Activated CD8-positive, alpha-beta memory T cell treated with anti-CD3 and anti-CD28 coated beads, Interleukin-2, amount 10 ng/mL, durations not matched to agents 7 days and 5 days (primary cell): ENCODE results near the gene MAT2A. TPM values are rescaled to one million over a fixed set of nuclear protein-coding genes. Genes with fewer than 3 reads are reported as not detected.
"Not testable (repeated sequence)": the region's sequence is repeated elsewhere in the genome, so short reads cannot be mapped to it uniquely, and the experiment has no call there.

Source experiments
- ATAC-seq: fragments of 150-1000 bp; cut with Tn5 transposase; one replicate; pipeline ENCODE4 v1.10.0; 2021; ENCODE audit warnings: moderate library complexity
- CTCF ChIA-PET: fragments of 350-600 bp; sonication (Branson Sonifier 250); formaldehyde crosslinking; loops from one replicate; lab custom pipeline; 2021; ENCODE audit warnings: antibody characterized with exemption; lab: Charles Lee
- DNase-seq: peaks from one replicate; pipeline ENCODE4 v3.0.0-alpha.2; 2020
- H3K27ac Mint-ChIP-seq: one replicate; pipeline ENCODE4 v1.8.0; 2021; ENCODE audit warnings: mild to moderate bottlenecking, mixed read lengths
- H3K27me3 Mint-ChIP-seq: one replicate; pipeline ENCODE4 v1.8.0; 2021; ENCODE audit warnings: mixed read lengths
- H3K36me3 Mint-ChIP-seq: one replicate; pipeline ENCODE4 v1.8.0; 2021; ENCODE audit warnings: mild to moderate bottlenecking, mixed read lengths
- H3K4me1 Mint-ChIP-seq: one replicate; pipeline ENCODE4 v1.8.0; 2021; ENCODE audit warnings: mixed read lengths
- H3K4me3 Mint-ChIP-seq: one replicate; pipeline ENCODE4 v1.8.0; 2021; ENCODE audit warnings: mild to moderate bottlenecking, moderate library complexity, mixed read lengths
- H3K9me3 Mint-ChIP-seq: one replicate; pipeline ENCODE4 v1.8.0; 2022; ENCODE audit warnings: low read depth, mixed read lengths
- total RNA-seq, 2 experiments: library from RNA; stranded (reverse); gene quantifications; one replicate each; pipeline ENCODE4 v1.2.3, GENCODE V29; 2021

MAT2A gene
- total RNA-seq, 2 experiments from 2014 or later = 271 to 336 TPM

DNA sequence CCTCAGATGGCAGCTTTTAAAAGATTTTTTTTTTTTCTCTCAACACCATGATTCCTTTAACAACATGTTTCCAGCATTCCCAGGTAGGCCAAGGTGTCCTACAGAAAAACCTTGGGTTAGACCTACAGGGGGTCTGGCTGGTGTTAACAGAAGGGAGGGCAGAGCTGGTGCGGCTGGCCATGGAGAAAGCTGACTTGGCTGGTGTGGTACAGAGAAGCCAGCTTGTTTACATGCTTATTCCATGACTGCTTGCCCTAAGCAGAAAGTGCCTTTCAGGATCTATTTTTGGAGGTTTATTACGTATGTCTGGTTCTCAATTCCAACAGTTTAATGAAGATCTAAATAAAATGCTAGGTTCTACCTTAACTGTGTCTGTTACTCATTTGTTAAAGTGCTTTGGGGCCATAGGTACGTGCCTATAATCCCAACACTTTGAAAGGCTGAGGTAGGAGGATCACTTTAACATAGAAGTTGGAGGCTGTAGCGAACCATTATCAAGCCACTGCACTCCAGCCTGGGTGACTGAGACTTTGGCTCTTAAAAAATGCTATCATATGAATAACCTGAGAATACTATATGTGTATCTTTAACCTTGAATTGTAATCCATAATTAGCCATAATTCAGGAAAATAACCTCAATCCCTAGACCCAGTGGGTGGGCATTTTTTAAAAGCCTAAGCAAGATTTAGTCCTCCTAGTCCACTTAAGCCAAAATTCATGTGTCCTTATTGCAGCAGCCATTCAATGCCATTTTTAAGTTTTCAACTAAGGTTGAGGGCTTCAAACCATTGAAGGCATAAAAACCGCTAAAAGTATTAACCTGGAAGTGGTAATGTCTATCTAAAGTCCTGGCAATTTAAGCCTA is 6.2 kb downstream of the MAT2A start:
- not testable (repeated sequence) for H3K4me3 Mint-ChIP-seq, H3K27me3 Mint-ChIP-seq, H3K9me3 Mint-ChIP-seq, DNase-seq, ATAC-seq, H3K27ac Mint-ChIP-seq
- CTCF ChIA-PET = interaction anchor here (1.2 to 22.1 kb wide), 2 partner anchors 11 to 116 kb away, joined by 4 to 458 read pairs; partner anchors contain the start of gene SH2D6
- Mint-ChIP-seq H3K4me1 (peaks cover 37% of the 10 kb centered on the region), H3K36me3 (peaks cover 56% of the 10 kb centered on the region)

DNA sequence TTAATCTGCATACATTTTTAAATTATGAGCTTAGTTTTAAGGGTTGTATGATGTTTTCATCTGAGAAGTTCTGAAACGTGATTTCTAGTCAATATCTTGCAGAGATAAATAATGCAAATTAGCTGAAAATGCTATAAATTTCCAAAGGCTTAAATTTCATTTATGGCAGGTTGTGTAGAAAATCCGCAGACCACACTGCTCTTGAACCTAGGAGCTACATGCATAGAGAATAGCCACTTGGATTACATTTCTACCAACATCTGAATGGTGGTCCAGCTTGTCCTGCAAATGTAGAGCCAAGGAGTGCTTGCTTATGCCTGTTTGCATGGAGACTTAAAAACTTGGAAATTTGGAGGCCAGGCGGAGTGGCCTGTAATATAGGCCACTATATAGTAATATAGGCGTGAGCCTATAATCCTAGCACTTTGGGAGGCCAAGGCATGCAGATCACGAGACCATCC is 6.8 kb downstream of the MAT2A start:
- peaks cover 51% of the 10 kb centered on the region for H3K36me3 Mint-ChIP-seq
- H3K27me3 Mint-ChIP-seq = no peaks in the 10 kb centered on the region
- no peak overlapping the region for H3K4me3 Mint-ChIP-seq
- DNase-seq (no peak), ATAC-seq (no peak)
- H3K27ac Mint-ChIP-seq = no peak overlapping the region
- H3K9me3 Mint-ChIP-seq = no peaks in the 10 kb centered on the region
- H3K4me1 Mint-ChIP-seq = peaks cover 33% of the 10 kb centered on the region
- CTCF ChIA-PET = interaction anchor here (1.2 to 22.1 kb wide), 2 partner anchors 10 to 117 kb away, joined by 4 to 458 read pairs; partner anchors contain the start of gene SH2D6

DNA sequence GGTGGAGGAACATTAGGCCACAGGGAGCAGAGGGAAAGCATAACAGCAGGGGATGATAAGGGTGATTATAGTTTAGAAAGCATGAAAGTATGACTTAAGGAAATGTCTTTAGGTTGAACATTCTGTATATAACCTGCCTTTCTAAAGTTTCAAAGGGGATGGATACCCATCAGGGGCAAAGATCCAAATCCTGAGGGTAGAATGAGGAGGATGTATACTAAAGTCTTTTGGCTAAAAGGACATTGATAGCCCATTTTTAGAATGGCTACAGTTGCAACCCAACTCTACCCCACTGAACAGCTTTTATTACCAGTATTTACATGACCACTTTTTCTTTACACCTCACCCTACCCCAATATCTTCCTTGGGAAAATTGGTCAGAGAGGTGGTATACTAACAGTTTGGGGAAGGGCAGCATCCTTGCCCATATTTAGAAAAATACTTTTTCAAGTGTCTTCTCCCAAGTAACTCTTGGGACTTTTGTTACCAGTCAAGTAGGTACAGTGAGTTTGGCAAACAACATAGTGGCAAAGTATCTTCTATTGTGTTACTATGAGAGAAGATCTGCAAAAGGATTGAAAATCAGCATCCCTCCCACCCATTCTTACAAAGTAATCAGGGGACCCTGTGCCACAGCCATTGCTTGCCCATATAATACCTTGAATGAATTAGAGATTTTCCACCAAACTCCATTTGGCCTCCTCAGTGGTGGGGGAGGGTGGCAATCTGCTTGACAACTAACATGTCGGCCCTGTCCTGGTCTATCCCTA is 8.3 kb downstream of the MAT2A start:
- peaks cover 18% of the 10 kb centered on the region for H3K4me1 Mint-ChIP-seq
- H3K9me3 Mint-ChIP-seq = no peaks in the 10 kb centered on the region
- no peak overlapping the region for H3K4me3 Mint-ChIP-seq
- H3K27ac Mint-ChIP-seq = peak overlapping the region; percentile 52
- no peak for ATAC-seq
- H3K36me3 Mint-ChIP-seq = peaks cover 41% of the 10 kb centered on the region
- H3K27me3 Mint-ChIP-seq = no peaks in the 10 kb centered on the region
- CTCF ChIA-PET = interaction anchor here (1.2 to 22.1 kb wide), 2 partner anchors 89 to 118 kb away, joined by 4 to 458 read pairs; partner anchors contain the start of gene SH2D6
- DNase-seq = no peak

DNA sequence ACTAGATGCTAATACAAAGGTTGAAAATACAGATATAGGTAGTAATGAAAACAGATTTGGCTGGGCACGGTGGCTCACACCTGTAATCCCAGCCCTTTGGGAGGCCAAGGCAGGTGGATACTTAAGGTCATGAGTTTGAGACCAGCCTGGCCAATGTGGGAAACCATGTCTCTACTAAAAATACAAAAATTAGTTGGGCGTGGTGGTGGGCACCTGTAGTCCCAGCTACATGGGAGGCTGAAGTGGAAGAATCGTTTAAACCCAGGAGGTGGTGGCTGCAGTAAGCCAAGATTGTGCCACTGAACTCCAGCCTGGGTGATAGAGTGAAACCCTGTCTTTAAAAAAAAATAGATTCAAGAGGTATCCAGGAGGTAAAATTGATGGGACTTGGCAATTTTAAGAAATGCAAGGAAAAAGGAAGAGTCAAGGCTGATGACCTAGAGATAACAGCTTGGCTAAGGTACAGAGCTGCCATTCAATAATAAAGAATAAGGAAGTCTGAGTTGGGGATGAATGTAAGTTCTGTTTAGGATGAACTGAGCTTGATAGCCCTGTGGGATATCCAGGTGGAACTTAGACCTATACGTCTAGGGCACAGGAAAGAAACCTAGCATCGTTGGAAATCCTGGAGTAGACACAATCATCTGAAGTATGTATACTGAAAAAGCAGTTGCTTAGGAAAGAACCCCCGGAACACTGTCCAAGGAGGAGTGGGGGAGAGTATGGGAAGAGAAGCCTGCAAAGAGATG is 9.1 kb downstream of the MAT2A start:
- Mint-ChIP-seq H3K4me3 (no peak overlapping the region), H3K4me1 (peaks cover 11% of the 10 kb centered on the region), H3K9me3 (no peaks in the 10 kb centered on the region), H3K36me3 (peaks cover 35% of the 10 kb centered on the region), H3K27me3 (no peaks in the 10 kb centered on the region), H3K27ac (peak overlapping the region; percentile 61)
- CTCF ChIA-PET = interaction anchor here (0.8 to 22.1 kb wide), 6 partner anchors 8 to 193 kb away, joined by 3 to 458 read pairs (median 4); partner anchors contain the start of genes ELMOD3, MAT2A, RETSAT and SH2D6
- DNase-seq = no peak
- no peak for ATAC-seq

DNA sequence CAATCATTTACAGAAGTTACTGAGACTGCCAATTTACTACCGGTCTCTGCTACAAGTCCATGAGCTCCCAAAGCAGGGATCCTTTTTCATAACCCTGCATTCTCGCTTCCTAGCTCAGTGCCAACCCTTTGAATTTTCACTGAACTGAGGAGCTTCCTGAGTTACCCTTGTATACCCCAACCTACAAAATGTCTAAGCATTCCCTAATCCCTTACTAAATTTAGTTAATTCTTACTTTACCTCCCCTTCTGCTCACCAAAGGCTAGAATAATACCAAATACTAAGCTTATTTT is 9.6 kb downstream of the MAT2A start:
- Mint-ChIP-seq H3K27me3 (no peaks in the 10 kb centered on the region), H3K36me3 (peaks cover 32% of the 10 kb centered on the region), H3K27ac (peak overlapping the region; percentile 61), H3K9me3 (no peaks in the 10 kb centered on the region), H3K4me1 (peaks cover 8% of the 10 kb centered on the region), H3K4me3 (no peak overlapping the region)
- CTCF ChIA-PET = interaction anchor here (0.8 to 22.1 kb wide), 6 partner anchors 8 to 194 kb away, joined by 3 to 458 read pairs (median 4); partner anchors contain the start of genes ELMOD3, MAT2A, RETSAT and SH2D6
- DNase-seq (no peak), ATAC-seq (no peak)

DNA sequence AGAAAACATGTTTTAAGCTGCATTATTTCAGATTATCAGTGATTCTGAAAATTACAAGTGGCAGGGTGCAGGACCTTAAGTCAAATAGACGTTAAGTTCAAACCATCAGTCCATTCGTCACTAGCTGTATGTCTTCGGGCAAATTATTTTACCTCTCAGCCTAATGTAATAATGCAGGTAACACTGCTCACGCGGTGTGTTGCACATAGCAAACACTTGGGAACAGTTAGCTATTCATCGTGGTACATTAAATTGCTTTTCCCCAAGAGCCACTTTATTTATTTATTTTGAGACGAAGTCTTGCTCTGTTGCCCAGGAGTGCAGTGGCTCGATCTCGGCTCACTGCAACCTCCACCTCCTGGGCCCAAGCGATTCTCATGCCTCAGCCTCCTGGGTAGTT is 10.1 kb downstream of the MAT2A start:
- Mint-ChIP-seq H3K27ac (no peak overlapping the region), H3K9me3 (no peaks in the 10 kb centered on the region), H3K27me3 (no peaks in the 10 kb centered on the region), H3K4me3 (no peak overlapping the region), H3K36me3 (peaks cover 29% of the 10 kb centered on the region), H3K4me1 (peaks cover 5% of the 10 kb centered on the region)
- CTCF ChIA-PET = interaction anchor here (0.6 to 22.1 kb wide), 8 partner anchors 8 to 195 kb away, joined by 3 to 458 read pairs (median 4); partner anchors contain the start of genes ELMOD3, MAT2A, RETSAT and SH2D6
- DNase-seq = no peak
- ATAC-seq = no peak

DNA sequence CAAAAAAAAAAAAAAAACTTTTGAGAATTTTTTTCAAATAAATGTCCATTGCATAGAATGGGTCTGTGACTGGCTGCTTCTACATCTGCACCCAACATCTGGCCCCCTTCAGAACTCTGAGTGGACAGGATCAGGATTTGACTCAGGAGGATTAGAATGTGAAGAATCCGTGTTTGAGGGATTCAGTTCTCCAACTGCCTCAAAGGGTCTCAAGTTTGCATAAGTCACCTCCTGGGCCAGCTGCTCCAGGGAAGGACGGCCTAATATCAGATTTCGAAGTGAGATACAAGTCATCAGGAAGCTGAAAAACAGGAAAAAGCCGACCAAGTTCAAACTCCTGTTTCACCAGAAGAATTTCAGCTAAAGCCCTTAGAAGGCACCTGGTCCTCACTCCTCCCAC is 10.9 kb downstream of the MAT2A start:
- DNase-seq (no peak), ATAC-seq (no peak)
- CTCF ChIA-PET = interaction anchor here (1.0 to 22.1 kb wide), 6 partner anchors 9 to 158 kb away, joined by 4 to 458 read pairs (median 21); partner anchors contain the start of genes GGCX, MAT2A and SH2D6
- Mint-ChIP-seq H3K4me1 (peaks cover 2% of the 10 kb centered on the region), H3K4me3 (no peak overlapping the region), H3K27me3 (no peaks in the 10 kb centered on the region), H3K36me3 (peaks cover 26% of the 10 kb centered on the region), H3K9me3 (no peaks in the 10 kb centered on the region), H3K27ac (no peak overlapping the region)

DNA sequence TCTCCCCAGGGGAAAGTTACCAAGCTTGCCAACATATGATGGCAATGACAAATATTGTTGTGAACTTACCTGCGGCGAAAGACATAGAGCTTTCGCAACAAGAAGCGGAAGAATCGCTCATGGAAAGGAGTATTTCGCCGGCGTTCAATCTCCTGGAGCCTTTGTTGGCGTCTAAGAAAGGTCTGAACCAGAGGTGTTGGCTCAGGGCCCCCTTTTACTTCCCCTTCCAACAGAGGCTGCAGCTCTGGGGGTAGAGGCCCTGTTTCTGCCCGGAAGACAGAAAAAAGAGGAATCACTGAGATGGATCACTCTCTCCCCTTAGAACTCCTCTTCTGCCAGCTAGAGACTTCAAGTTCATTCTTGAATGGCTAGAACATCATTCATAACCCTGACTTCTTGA is 11.5 kb downstream of the MAT2A start:
- Mint-ChIP-seq H3K36me3 (peaks cover 20% of the 10 kb centered on the region), H3K4me3 (no peak overlapping the region), H3K27ac (no peak overlapping the region), H3K4me1 (no peaks in the 10 kb centered on the region), H3K9me3 (no peaks in the 10 kb centered on the region), H3K27me3 (no peaks in the 10 kb centered on the region)
- no peak for ATAC-seq
- CTCF ChIA-PET = interaction anchor here (1.0 to 22.1 kb wide), 11 partner anchors 8 to 223 kb away, joined by 3 to 458 read pairs (median 5); partner anchors contain the start of genes GGCX, MAT2A, RNF181 and SH2D6
- DNase-seq = no peak

DNA sequence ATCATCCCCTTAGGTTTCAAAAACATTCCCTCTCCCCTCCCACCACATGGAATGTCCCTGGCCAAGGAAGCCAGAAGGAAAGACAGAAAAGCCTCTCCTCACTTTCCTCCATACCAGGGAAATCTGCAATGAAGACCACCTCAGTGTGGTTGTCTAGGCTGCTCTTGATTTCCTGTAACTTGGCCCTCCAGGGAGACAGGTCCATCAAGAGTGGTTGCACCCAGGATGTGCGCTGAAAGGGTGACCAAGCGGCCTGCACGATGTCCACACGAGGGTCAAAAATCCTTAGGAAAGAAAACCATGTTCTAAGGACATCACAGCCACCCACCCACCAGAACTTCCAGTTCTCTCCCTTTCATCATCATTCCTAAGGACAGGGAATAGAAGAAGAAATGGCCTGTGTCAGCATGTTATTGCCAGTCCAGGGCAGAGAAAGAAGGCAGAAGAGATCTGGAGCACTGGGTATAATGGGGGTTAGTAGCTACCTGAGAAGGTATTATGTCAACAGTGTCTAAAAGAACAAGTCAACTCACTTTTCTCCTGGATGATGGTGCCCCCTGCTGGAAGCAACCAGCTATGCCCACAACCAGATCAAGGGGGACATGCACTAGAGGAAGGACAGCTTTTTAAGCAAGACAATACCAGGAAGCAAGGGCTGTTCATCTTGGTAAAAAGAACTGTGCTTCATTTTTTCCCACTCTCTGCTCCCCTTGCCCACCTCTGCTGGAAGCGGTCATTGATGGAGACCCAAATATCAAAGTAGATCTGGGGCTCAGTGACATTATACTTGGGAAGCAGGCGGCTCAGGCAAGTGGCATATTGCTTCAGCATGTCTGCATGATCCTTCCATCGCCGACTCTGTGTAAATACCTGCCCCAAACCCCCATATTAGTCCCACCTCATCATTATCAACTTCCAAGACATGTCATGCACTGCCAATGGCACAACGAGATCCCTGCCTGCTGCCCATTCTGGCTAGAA is 13.0 kb downstream of the MAT2A start:
- no peaks in the 10 kb centered on the region for H3K27me3 Mint-ChIP-seq

DNA sequence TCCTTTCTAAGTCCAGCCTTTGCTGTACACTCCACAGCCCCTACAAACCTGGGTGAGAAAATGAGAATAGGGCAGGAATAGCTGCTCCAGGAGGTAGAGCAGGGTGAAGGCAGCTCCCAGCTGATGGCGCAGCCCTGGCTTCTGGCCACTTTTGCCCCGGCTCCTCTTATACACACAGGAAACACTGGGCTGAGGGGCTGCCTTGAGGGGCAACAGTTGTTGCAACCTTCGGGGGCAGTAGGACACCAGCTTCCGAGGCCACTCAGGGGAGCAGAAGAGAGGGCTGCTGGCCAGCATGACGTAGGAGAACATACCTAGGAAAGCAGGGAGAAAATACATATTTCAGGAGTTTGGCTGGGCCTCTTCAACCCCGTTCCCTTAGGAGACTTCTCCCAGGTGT is 14.2 kb downstream of the MAT2A start:
- peaks cover 15% of the 10 kb centered on the region for H3K36me3 Mint-ChIP-seq
- H3K4me1 Mint-ChIP-seq = no peaks in the 10 kb centered on the region
- H3K27ac Mint-ChIP-seq = no peak overlapping the region
- CTCF ChIA-PET = interaction anchor here (1.1 to 22.1 kb wide), 5 partner anchors 13 to 161 kb away, joined by 3 to 458 read pairs (median 7); partner anchors contain the start of genes MAT2A, SH2D6 and VAMP8
- no peak for ATAC-seq
- DNase-seq = no peak
- H3K27me3 Mint-ChIP-seq = no peaks in the 10 kb centered on the region
- H3K4me3 Mint-ChIP-seq = no peak overlapping the region
- H3K9me3 Mint-ChIP-seq = no peaks in the 10 kb centered on the region

More for the DNA sequence above, 13.0 kb downstream of the MAT2A start:
- Mint-ChIP-seq H3K9me3 (no peaks in the 10 kb centered on the region), H3K4me3 (no peak overlapping the region), H3K4me1 (no peaks in the 10 kb centered on the region), H3K27ac (peak overlapping the region; percentile 0), H3K36me3 (peaks cover 12% of the 10 kb centered on the region)
- CTCF ChIA-PET = interaction anchor here (0.7 to 22.1 kb wide), 31 partner anchors 9 to 285 kb away, joined by 3 to 458 read pairs (median 3); partner anchors contain the start of genes CAPG, ELMOD3, GGCX and MAT2A
- peak; percentile 83 for ATAC-seq
- peak; percentile 92 for DNase-seq

DNA sequence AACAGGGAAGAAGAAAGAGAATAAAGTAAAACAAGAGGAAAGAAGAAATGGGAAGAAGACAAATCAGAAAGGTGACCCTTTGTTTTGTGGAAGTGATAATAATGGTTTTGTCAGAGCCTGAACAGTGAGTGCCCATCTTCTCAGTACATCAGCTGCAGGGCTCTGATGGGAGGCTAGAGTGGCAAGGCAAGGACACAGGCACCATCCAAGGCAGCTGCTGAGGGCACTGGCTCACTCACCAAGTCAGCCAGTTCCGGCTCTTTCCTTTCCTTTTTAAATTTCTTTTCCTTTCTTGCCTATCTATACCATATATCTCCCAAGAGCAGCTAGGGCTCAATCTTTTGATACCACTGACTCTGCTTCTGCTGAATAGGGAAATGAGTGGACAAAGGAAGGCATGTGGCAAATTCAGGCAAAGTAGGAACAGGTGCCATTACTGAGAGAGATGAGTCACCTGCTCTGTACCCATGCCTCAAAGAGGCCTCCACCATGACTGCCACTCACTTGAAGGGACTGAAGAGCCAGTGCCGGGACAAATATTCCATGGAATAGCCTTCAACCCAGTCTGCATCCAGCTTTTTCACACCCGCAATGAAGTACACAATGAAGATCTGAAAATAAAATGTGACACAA is 16.1 kb downstream of the MAT2A start:
- H3K4me1 Mint-ChIP-seq = peaks cover 14% of the 10 kb centered on the region
- DNase-seq (no peak), ATAC-seq (no peak)
- H3K4me3 Mint-ChIP-seq = no peak overlapping the region
- no peaks in the 10 kb centered on the region for H3K9me3 Mint-ChIP-seq
- no peaks in the 10 kb centered on the region for H3K27me3 Mint-ChIP-seq
- peaks cover 18% of the 10 kb centered on the region for H3K36me3 Mint-ChIP-seq
- CTCF ChIA-PET = interaction anchor here (1.4 to 22.1 kb wide), 4 partner anchors 9 to 126 kb away, joined by 3 to 458 read pairs (median 42); partner anchors contain the start of genes MAT2A, RNF181 and SH2D6
- H3K27ac Mint-ChIP-seq = no peak overlapping the region
